Activated naive CD8-positive, alpha-beta T cell treated with anti-CD3 and anti-CD28 coated beads for 36 hours (primary cell): ENCODE results near the gene LRRC8B. TPM values are rescaled to one million over a fixed set of nuclear protein-coding genes. Genes with fewer than 3 reads are reported as not detected.
"Not testable (repeated sequence)": the region's sequence is repeated elsewhere in the genome, so short reads cannot be mapped to it uniquely, and the experiment has no call there.

Experiments used
- DNase-seq: peaks from one replicate; pipeline ENCODE4 v3.0.0; 2021
- H3K27ac Mint-ChIP-seq: one replicate; pipeline ENCODE4 v1.8.0; 2022; ENCODE audit warnings: mild to moderate bottlenecking, moderate library complexity, mixed read lengths
- H3K27me3 Mint-ChIP-seq: one replicate; pipeline ENCODE4 v1.8.0; 2022; ENCODE audit warnings: mild to moderate bottlenecking, mixed read lengths
- H3K36me3 Mint-ChIP-seq: one replicate; pipeline ENCODE4 v1.8.0; 2021; ENCODE audit warnings: mild to moderate bottlenecking, mixed read lengths
- H3K4me1 Mint-ChIP-seq: one replicate; pipeline ENCODE4 v1.8.0; 2021; ENCODE audit warnings: mixed read lengths
- H3K4me3 Mint-ChIP-seq: one replicate; pipeline ENCODE4 v1.8.0; 2022; ENCODE audit warnings: mild to moderate bottlenecking, moderate library complexity, mixed read lengths
- H3K9me3 Mint-ChIP-seq: one replicate; pipeline ENCODE4 v1.8.0; 2022; ENCODE audit warnings: mixed read lengths
- total RNA-seq, 2 experiments: library from RNA; stranded (reverse); gene quantifications; one replicate each; pipeline ENCODE4 v1.2.3, GENCODE V29; 2021

The LRRC8B gene
- total RNA-seq, 2 experiments from 2014 or later = 22.3 to 24.5 TPM

DNA sequence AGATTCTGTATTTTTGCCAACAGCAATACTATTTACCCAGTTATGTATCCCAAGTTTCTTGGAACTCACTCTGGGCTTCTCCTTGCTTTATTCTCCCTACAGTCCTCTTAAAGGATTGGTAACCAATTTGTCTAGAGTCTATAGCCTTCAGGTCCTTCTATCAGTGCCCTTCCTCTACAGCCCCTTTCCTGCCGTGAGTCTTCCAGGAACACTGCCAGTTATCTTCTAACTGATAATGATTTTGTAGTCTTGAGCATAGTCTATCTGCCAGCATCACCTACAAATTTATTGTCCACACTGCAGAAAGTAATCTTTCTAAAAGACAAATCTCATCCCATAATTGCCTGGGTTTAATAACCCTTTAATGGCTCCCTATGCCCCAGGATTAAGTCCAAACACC is 8.2 kb downstream of the LRRC8B start:
- H3K4me3 Mint-ChIP-seq = no peak overlapping the region
- DNase-seq = no peak
- no peaks in the 10 kb centered on the region for H3K27me3 Mint-ChIP-seq
- H3K9me3 Mint-ChIP-seq = peaks cover 7% of the 10 kb centered on the region
- H3K4me1 Mint-ChIP-seq = peaks cover 69% of the 10 kb centered on the region
- peaks cover 77% of the 10 kb centered on the region for H3K36me3 Mint-ChIP-seq
- no peak overlapping the region for H3K27ac Mint-ChIP-seq

DNA sequence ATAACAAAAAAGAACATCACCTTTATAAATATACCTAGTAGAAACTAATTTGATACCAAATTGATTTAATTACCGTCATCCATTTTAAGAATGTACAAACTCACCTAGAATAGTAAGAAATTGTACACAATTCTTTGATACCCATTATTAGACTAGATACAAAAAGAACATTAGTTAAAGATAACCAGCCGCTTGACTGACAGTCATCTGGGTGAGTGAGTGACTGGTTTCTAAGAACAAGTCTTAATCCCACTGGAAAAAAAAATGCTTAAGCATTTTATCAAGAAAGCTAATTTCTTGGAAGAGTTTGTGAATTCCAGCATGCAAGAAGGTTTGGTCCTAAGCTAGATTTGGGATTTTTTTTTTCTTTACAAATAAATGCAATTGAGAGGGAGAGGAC is 10.9 kb downstream of the LRRC8B start:
- Mint-ChIP-seq H3K4me1 (peaks cover 82% of the 10 kb centered on the region), H3K36me3 (peaks cover 86% of the 10 kb centered on the region), H3K4me3 (no peak overlapping the region), H3K27me3 (no peaks in the 10 kb centered on the region), H3K9me3 (peaks cover 12% of the 10 kb centered on the region), H3K27ac (no peak overlapping the region)
- DNase-seq = no peak

GRCh38 chr1:89536555-89537341 is 12.1 kb downstream of the LRRC8B start:
- Mint-ChIP-seq H3K9me3 (peaks cover 14% of the 10 kb centered on the region), H3K4me1 (peaks cover 78% of the 10 kb centered on the region), H3K27me3 (no peaks in the 10 kb centered on the region), H3K36me3 (peaks cover 84% of the 10 kb centered on the region), H3K27ac (peak overlapping the region; percentile 44), H3K4me3 (no peak overlapping the region)
- no peak for DNase-seq

DNA sequence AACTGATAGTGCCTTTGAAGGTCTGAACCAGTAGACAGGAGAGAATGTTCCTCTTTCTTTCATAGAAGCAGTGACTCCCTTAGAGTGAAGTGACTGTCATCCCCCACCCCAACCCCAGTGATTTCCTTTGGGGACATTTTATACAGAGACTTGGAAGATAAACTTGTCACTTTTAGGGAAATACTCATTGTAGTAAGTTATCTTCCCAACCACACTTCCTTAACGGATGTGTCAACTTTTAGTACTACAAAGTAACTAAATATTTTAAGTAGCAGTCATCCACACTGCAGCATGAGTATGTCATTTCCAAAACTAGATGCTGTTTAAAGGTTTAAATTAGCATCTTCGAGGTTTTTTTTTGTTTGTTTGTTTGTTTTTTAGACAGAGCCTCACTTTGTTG is 13.7 kb downstream of the LRRC8B start:
- DNase-seq = no peak
- H3K27me3 Mint-ChIP-seq = no peaks in the 10 kb centered on the region
- peaks cover 73% of the 10 kb centered on the region for H3K4me1 Mint-ChIP-seq
- H3K27ac Mint-ChIP-seq = peak overlapping the region; percentile 62
- no peak overlapping the region for H3K4me3 Mint-ChIP-seq
- peaks cover 78% of the 10 kb centered on the region for H3K36me3 Mint-ChIP-seq
- H3K9me3 Mint-ChIP-seq = peaks cover 9% of the 10 kb centered on the region

DNA sequence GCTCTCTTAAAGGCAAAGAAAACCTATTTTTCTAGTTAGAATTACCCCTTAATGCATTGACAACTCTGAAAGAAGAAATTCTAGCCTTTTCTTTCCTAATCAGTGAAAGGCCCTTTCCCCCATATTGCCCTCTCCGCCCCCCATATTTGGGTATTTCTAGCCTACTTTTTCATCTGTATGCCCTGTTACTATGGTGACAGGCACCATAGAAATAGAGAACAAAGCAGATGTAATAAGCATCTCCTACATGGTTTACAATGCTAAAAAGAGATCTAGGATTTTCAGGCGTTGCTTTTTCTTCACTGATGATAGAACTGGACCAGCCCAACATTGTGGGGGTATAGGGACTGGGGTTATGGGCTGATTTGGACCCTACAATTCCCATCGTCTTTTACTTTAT is 14.5 kb downstream of the LRRC8B start:
- Mint-ChIP-seq H3K27me3 (no peaks in the 10 kb centered on the region), H3K36me3 (peaks cover 76% of the 10 kb centered on the region), H3K9me3 (peaks cover 9% of the 10 kb centered on the region), H3K27ac (peak overlapping the region; percentile 14), H3K4me1 (peaks cover 72% of the 10 kb centered on the region), H3K4me3 (no peak overlapping the region)
- DNase-seq = no peak

GRCh38 chr1:89540406-89540970 is 15.9 kb downstream of the LRRC8B start:
- H3K4me3 Mint-ChIP-seq = no peak overlapping the region

GRCh38 chr1:89542345-89542744 is 17.7 kb downstream of the LRRC8B start:
- no peak for DNase-seq
- peaks cover 65% of the 10 kb centered on the region for H3K36me3 Mint-ChIP-seq
- H3K4me1 Mint-ChIP-seq = peaks cover 73% of the 10 kb centered on the region
- no peak overlapping the region for H3K4me3 Mint-ChIP-seq
- H3K27me3 Mint-ChIP-seq = no peaks in the 10 kb centered on the region
- peak overlapping the region; percentile 31 for H3K27ac Mint-ChIP-seq
- peaks cover 12% of the 10 kb centered on the region for H3K9me3 Mint-ChIP-seq

More at GRCh38 chr1:89540406-89540970, 15.9 kb downstream of the LRRC8B start:
- Mint-ChIP-seq H3K9me3 (peaks cover 9% of the 10 kb centered on the region), H3K27me3 (no peaks in the 10 kb centered on the region), H3K36me3 (peaks cover 71% of the 10 kb centered on the region), H3K27ac (peak overlapping the region; percentile 67), H3K4me1 (peaks cover 74% of the 10 kb centered on the region)
- DNase-seq = no peak

DNA sequence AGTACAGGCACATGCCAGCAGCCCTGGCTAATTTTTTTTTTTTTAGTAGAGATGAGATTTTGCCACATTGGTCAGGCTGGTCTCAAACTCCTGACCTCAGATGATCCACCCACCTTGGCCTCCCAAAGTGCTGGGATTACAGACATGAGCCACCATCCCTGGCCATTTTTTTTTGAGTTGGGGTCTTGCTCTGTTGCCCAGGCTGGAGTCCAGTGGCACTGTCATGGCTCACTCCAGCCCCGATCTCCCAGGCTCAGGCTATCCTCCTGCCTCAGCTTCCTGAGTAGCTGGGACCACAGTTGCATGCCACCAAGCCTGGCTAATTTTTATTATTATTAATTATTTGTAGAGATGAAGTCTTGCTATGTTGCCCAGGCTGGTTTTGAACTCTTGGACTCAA is 19.0 kb downstream of the LRRC8B start:
- Mint-ChIP-seq H3K36me3 (peaks cover 53% of the 10 kb centered on the region), H3K4me1 (peaks cover 75% of the 10 kb centered on the region), H3K27ac (peak overlapping the region; percentile 89)
- H3K4me3 Mint-ChIP-seq, DNase-seq, H3K27me3 Mint-ChIP-seq, H3K9me3 Mint-ChIP-seq: not testable (repeated sequence)

DNA sequence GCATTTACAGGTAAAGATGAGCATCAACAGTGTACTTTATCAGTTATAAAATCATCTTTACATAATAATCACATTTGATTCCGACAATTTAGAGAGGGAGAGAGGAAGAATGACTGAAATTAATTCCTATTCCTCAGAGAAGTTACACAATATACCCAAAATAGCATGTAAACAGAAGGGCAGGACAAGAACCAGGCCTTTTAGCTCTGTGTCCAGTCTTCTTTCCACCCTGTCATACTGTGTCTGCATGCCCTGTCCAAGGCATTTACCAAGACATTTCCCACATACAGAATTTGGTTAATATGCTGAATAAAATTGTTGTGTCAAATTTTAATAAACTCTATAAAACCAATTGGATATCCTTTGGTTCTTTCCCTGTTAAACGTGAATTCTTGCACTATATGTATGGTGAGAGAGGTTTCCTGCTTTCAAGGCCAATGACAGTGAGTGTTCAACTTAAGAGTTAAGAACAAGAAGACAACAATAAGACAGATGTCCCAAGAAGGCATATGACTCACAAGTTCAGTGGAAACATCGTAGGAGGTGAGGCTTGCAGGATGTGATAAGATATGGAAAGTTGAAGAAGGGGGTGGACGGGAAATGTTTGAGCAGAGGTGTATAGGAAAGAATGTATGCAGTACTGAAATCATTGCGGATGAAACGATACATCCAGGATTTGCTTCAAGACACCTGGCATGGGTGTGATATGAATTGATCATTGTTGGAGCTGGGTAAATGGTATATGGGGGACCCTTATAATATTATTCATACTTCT is 20.8 kb downstream of the LRRC8B start:
- Mint-ChIP-seq H3K4me3 (peak overlapping the region; percentile 18), H3K36me3 (peaks cover 51% of the 10 kb centered on the region), H3K9me3 (peaks cover 8% of the 10 kb centered on the region), H3K4me1 (peaks cover 75% of the 10 kb centered on the region), H3K27ac (peak overlapping the region; percentile 89), H3K27me3 (no peaks in the 10 kb centered on the region)
- peak; percentile 63 for DNase-seq

DNA sequence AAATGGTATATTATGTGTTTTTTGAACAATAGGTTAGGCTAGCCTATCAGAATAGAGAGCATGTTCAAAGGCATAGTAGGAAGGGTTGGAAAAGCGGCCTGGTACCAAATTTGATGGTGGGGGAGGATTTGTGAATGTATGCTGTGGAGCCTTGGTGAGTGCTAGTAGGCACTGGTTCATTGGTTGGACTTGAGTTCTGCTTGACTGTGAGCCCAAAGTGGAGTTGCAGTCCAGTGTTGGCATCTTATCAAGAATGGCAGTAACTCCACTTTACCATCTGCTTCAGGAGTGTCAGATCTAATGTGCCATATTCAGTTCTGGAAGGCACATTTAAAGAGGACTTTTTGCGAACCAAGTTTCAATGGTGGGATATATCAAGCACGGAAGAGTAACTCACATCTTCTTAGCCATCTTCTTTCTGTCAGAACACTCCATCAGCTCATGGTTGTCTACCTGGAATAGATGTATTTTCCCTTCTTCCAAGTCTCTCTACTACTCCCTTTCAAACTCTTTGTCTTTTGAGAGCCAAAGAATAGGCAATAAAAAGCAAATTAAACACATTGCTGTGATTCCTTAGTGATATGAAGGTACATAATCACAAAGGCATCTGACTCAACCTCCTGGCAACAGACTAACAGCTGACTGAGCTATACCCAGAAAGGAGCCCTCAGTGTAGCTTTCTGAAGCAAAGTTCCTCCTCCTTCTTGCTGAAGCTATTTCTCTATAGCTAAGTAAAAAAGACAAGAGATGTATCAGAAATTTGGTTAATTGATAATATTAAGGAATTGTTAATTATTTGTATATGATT is 21.7 kb downstream of the LRRC8B start:
- Mint-ChIP-seq H3K27me3 (no peaks in the 10 kb centered on the region), H3K27ac (peak overlapping the region; percentile 89), H3K9me3 (peaks cover 5% of the 10 kb centered on the region), H3K4me3 (no peak overlapping the region), H3K36me3 (peaks cover 51% of the 10 kb centered on the region), H3K4me1 (peaks cover 74% of the 10 kb centered on the region)
- DNase-seq = no peak

DNA sequence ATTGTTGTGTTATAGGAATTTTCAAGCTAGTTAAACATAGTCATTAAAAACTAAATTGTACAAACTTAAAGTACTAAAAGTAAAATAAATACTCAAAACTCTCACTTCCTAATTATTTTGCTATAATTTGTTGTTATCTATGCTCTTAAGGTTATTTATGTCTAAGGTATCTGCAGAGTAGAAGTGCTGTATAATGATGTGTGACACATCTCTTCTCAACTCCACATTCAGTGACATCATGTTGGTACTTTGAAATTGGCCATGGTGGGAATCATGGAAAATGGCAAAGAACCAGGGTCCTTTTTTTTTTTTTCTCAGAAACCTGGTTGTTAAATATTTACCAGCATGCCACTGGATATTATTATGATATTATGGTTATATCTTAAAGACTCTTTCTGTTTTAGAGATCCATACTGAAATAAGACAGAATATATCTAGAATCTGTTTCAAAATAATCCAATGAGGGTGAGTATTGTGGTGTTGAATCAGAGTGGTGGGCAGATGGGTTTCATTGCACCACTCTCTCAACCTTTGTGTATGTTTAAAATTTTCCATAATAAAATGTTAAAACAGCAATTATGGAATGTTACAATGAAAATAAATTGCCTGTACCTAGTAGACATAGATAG is 22.4 kb downstream of the LRRC8B start:
- DNase-seq = no peak
- H3K27me3 Mint-ChIP-seq = no peaks in the 10 kb centered on the region
- H3K4me1 Mint-ChIP-seq = peaks cover 74% of the 10 kb centered on the region
- H3K36me3 Mint-ChIP-seq = peaks cover 50% of the 10 kb centered on the region
- peaks cover 5% of the 10 kb centered on the region for H3K9me3 Mint-ChIP-seq
- peak overlapping the region; percentile 89 for H3K27ac Mint-ChIP-seq
- peak overlapping the region; percentile 18 for H3K4me3 Mint-ChIP-seq

- H3K4me1 Mint-ChIP-seq = peaks cover 75% of the 10 kb centered on the region
- peaks cover 47% of the 10 kb centered on the region for H3K36me3 Mint-ChIP-seq
- H3K27ac Mint-ChIP-seq = peak overlapping the region; percentile 89
- no peak overlapping the region for H3K4me3 Mint-ChIP-seq
- no peaks in the 10 kb centered on the region for H3K27me3 Mint-ChIP-seq
- peaks cover 5% of the 10 kb centered on the region for H3K9me3 Mint-ChIP-seq
- no peak for DNase-seq
Observed at GRCh38 chr1:89547563-89548116, 23.0 kb downstream of the LRRC8B start.

DNA sequence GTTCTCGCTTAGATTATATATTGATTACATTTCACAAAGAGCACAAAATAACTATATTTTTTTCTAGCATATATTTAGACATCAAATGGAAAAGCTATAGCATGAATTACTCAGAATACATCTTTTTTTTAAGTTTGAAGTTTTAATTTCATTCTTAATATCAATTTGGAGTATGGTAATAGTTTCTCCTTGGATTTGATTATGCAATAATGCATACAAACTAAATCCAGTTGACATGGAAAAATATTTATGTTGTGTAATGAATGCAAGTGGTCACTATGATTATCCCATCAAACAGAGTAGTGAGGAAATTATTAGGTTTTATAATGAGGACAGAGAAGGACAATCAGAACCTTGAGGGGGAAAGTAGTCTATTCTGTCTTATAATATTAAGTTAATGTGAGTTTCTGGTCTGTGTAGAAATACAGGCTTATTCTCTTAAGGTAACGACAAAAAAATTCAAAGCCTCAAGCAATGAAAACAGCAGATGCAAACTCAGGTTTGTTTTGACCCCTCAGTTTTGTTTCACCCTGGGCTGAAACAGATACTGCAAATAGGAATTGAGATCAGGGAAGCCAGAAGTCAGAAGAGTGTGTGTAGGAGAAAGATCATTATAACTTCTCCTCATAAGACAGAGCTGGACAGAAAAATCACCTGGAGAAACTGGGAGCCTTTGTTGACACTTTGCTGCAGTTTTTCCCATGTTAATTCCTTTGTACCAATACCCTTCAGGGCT is 23.7 kb downstream of the LRRC8B start:
- peaks cover 44% of the 10 kb centered on the region for H3K36me3 Mint-ChIP-seq
- no peak for DNase-seq
- no peaks in the 10 kb centered on the region for H3K27me3 Mint-ChIP-seq
- no peak overlapping the region for H3K4me3 Mint-ChIP-seq
- H3K4me1 Mint-ChIP-seq = peaks cover 75% of the 10 kb centered on the region
- H3K9me3 Mint-ChIP-seq = peaks cover 5% of the 10 kb centered on the region
- H3K27ac Mint-ChIP-seq = peak overlapping the region; percentile 89
